Choroid plexus epithelial cell (primary cell): ENCODE data around the gene SLC8A1.
A peak's percentile ranks its signal among the peaks of the same experiment; 100 is the strongest.

Experiments
- DNase-seq: peaks from one replicate; pipeline ENCODE4 v3.0.0-alpha.2; 2010; ENCODE audit warnings: low read depth
- H3K4me3 ChIP-seq: 2 replicates; pipeline ENCODE4 v1.5.1; 2011; ENCODE audit warnings: low read depth, mild to moderate bottlenecking, control low read depth, low read length, moderate library complexity
- CTCF ChIP-seq: conservative IDR thresholded peaks from 2 replicates; pipeline ENCODE4 v1.5.1; 2011; ENCODE audit warnings: low read depth, mild to moderate bottlenecking, control low read depth, inconsistent platforms, low read length, moderate library complexity

The SLC8A1 gene

GRCh38 chr2:40106061-40106460 lies 345.8 kb downstream of the SLC8A1 start:
- no peak for TF ChIP-seq CTCF
- H3K4me3 ChIP-seq, result no peak overlapping the region
- no peak for DNase-seq

GRCh38 chr2:40105593-40105992 lies 346.3 kb downstream of the SLC8A1 start:
- no peak overlapping the region for H3K4me3 ChIP-seq
- no peak for TF ChIP-seq CTCF
- DNase-seq, result no peak

GRCh38 chr2:40103590-40103989 lies 348.3 kb downstream of the SLC8A1 start:
- DNase-seq, result peak; percentile 53

GRCh38 chr2:40103163-40103562 lies 348.7 kb downstream of the SLC8A1 start:
- no peak for TF ChIP-seq CTCF
- DNase-seq, result peak; percentile 75
- no peak overlapping the region for H3K4me3 ChIP-seq

More at GRCh38 chr2:40103590-40103989, 348.3 kb downstream of the SLC8A1 start:
- TF ChIP-seq CTCF, result no peak
- no peak overlapping the region for H3K4me3 ChIP-seq

GRCh38 chr2:40102447-40102846 lies 349.4 kb downstream of the SLC8A1 start:
- no peak overlapping the region for H3K4me3 ChIP-seq
- DNase-seq, result no peak
- no peak for TF ChIP-seq CTCF

- no peak overlapping the region for H3K4me3 ChIP-seq
- no peak for TF ChIP-seq CTCF
- DNase-seq, result peak; percentile 68
These were observed 350.7 kb downstream of the SLC8A1 start for GRCh38 chr2:40101131-40101575.

- TF ChIP-seq CTCF, result no peak
- DNase-seq, result no peak
- no peak overlapping the region for H3K4me3 ChIP-seq
These were observed 351.2 kb downstream of the SLC8A1 start for GRCh38 chr2:40100676-40101075.
